Measurements from ENCODE around the gene IRF9. TPM values are rescaled to one million over a fixed set of nuclear protein-coding genes. Genes with fewer than 3 reads are reported as not detected.
A peak's percentile ranks its signal among the peaks of the same experiment; 100 is the strongest.

IRF9 gene
- total RNA-seq, 6 donors from 2014 or later, result 78.2 to 192 (median 107) TPM

- Histone ChIP-seq H3K36me3 (peaks cover 0 to 23% (median 10%) of the 10 kb centered on the region in 4 donors), H3K9me3 (no peaks in the 10 kb centered on the region), H3K27me3 (no peaks in the 10 kb centered on the region), H3K4me1 (peaks cover 34 to 48% (median 39%) of the 10 kb centered on the region in 4 donors), H3K27ac (no peak overlapping the region), H3K4me3 (no peak overlapping the region)
- DNase-seq (no peak), ATAC-seq (ENCODE audit: low FRiP score in 2 of 2) (no peak)
- TF ChIP-seq, protein P1, sequence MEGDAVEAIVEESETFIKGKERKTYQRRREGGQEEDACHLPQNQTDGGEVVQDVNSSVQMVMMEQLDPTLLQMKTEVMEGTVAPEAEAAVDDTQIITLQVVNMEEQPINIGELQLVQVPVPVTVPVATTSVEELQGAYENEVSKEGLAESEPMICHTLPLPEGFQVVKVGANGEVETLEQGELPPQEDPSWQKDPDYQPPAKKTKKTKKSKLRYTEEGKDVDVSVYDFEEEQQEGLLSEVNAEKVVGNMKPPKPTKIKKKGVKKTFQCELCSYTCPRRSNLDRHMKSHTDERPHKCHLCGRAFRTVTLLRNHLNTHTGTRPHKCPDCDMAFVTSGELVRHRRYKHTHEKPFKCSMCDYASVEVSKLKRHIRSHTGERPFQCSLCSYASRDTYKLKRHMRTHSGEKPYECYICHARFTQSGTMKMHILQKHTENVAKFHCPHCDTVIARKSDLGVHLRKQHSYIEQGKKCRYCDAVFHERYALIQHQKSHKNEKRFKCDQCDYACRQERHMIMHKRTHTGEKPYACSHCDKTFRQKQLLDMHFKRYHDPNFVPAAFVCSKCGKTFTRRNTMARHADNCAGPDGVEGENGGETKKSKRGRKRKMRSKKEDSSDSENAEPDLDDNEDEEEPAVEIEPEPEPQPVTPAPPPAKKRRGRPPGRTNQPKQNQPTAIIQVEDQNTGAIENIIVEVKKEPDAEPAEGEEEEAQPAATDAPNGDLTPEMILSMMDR (IDR thresholded peaks at IDR 0.05), result no peak
- WGBS, 2 donors, result 93% methylated on average over 13 to 15 of the region's 15 CpGs
These were observed 31.9 kb downstream of the IRF9 start for GRCh38 chr14:24192933-24193332.

GRCh38 chr14:24194186-24194872 is 33.3 kb downstream of the IRF9 start:
- DNase-seq (no peak), ATAC-seq (ENCODE audit: low FRiP score in 2 of 2) (no peak)
- H3K27ac ChIP-seq, result peak overlapping the region; percentile 97 to 100 (median 99)
- H3K4me1 ChIP-seq, result peaks cover 27 to 44% (median 30%) of the 10 kb centered on the region in 4 donors
- H3K4me3 ChIP-seq, result peak overlapping the region; percentile 65 to 87 (median 79)
- no peaks in the 10 kb centered on the region for H3K9me3 ChIP-seq
- TF ChIP-seq POLR2A (IDR thresholded peaks at IDR 0.05), result no peak
- TF ChIP-seq, protein P1 (IDR thresholded peaks at IDR 0.05), result no peak
- no peak for TF ChIP-seq POLR2AphosphoS5 (IDR thresholded peaks at IDR 0.05)
- no peak for TF ChIP-seq EP300 (IDR thresholded peaks at IDR 0.05)
- 81 to 88% methylated on average over 7 of the region's 7 CpGs for WGBS, 2 donors
- peaks cover 0 to 31% (median 10%) of the 10 kb centered on the region in 4 donors for H3K36me3 ChIP-seq
- no peaks in the 10 kb centered on the region for H3K27me3 ChIP-seq

DNA sequence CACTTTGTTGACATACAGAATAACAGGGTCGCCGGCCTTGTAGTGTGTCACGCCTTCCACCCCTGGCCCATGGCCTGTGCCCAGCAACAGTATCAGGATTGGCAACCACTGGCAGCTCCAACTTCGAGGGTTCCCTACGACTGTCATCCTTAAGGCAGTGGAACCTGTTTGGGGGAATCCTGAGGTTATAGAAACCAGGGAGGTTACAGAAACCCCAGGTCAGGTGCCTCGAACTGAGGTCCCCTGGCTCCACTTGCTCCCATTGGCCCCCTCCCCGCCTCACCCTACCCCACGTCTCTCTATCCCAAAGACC is 33.8 kb downstream of the IRF9 start:
- Histone ChIP-seq H3K36me3 (peaks cover 0 to 34% (median 10%) of the 10 kb centered on the region in 4 donors), H3K4me1 (peaks cover 26 to 41% (median 30%) of the 10 kb centered on the region in 4 donors), H3K4me3 (peak overlapping the region; percentile 65 to 87 (median 79)), H3K27me3 (no peaks in the 10 kb centered on the region), H3K27ac (peak overlapping the region; percentile 97 to 100 (median 99)), H3K9me3 (no peaks in the 10 kb centered on the region)
- no peak for TF ChIP-seq POLR2A (IDR thresholded peaks at IDR 0.05)
- no peak for ATAC-seq (ENCODE audit: low FRiP score in 2 of 2)
- DNase-seq, result no peak
- 13 to 48% methylated on average over 3 to 8 of the region's 8 CpGs for WGBS, 2 donors

DNA sequence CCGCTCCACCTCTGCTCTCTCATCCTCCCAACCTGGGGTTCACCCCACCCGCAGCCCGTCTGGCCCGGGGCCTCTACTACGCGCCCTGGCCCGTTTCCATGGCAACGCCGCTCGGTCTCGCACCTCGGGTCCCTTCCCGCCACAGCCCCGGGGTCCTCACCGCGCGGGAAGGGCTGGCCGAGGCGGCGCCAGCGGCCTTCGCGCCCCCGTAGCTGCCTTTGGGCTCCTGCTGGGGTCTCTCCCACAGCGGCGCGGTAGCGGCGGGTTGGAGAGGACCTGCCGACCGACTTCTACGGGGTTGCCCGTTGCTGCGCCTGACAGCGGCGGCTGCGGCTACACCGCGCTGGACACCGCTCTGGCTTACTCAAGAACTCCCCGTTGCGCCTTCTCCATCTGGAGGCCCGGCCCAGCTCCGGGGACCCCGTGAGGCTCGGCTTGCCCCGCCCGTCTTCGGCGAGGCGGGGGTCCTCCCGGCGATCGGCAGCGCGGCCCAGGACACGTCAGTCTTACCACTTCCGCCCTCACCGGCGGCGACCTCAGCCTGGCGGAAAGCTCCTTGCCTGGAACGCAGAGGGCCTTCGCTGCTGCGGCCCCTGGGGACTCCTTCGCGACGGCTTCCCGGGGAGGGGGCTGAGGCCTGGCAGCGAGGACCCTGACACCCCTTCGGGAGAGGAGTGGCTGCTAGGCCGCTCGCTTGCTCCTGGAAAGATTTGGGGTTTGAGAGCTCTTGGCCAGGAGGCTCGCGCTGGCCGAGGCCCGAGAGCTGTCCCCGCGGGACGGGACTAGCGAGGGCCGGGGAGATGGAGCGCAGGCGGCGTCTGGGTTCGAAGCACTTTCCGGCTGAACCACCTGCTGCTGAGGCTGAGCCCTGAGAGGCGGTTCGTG is 34.4 kb downstream of the IRF9 start, which contains the start of gene TM9SF1:
Gene TM9SF1 (minus strand): TSS at position 256 of the 885 bp plus-strand sequence. CDS start 422 bp downstream, outside the sequence.
- Histone ChIP-seq H3K27me3 (no peaks in the 10 kb centered on the region), H3K4me3 (peak within 1 kb of the TSS; percentile 65 to 87 (median 79)), H3K4me1 (peaks cover 26 to 41% (median 30%) of the 10 kb centered on the region in 4 donors), H3K27ac (peak within 1 kb of the TSS; percentile 97 to 100 (median 99)), H3K9me3 (no peaks in the 10 kb centered on the region), H3K36me3 (peaks cover 0 to 32% (median 10%) of the 10 kb centered on the region in 4 donors)
- DNase-seq (peak; percentile 91 to 98), ATAC-seq (ENCODE audit: low FRiP score in 2 of 2) (peak; percentile 95 to 98)
- WGBS, 2 donors, result 0 to 1% methylated on average over 21 to 52 of the region's 89 CpGs
- peak; percentile 95 to 97 for TF ChIP-seq POLR2AphosphoS5 (IDR thresholded peaks at IDR 0.05)
- no peak for TF ChIP-seq EP300 (IDR thresholded peaks at IDR 0.05)
- TF ChIP-seq POLR2A (IDR thresholded peaks at IDR 0.05), result peak; percentile 68 to 86 (median 72)
- TF ChIP-seq, protein P1 (IDR thresholded peaks at IDR 0.05), result peak in 2 of 6 experiments; percentile 24 to 31
